BJ (cell line): ENCODE data around the gene KMT2B. TPM values are rescaled to one million over a fixed set of nuclear protein-coding genes. Genes with fewer than 3 reads are reported as not detected.

Experiments
- CTCF ChIA-PET: fragments of 350-600 bp; formaldehyde crosslinking; extraction: SDS; loops from one replicate; lab custom pipeline; 2021; ENCODE audit warnings: antibody characterized with exemption, inconsistent platforms; lab: Yijun Ruan, JAX
- POLR2A ChIA-PET: fragments of 300-600 bp; sonication (Branson Sonifier 250); formaldehyde crosslinking; extraction: SDS; loops from one replicate; lab custom pipeline; 2021; ENCODE audit warnings: antibody characterized with exemption; lab: Charles Lee
- DNase-seq: peaks from one replicate; pipeline ENCODE4 v3.0.0-alpha.2; 2011; ENCODE audit warnings: low read depth
- H3K27me3 ChIP-seq: 2 replicates; pipeline ENCODE4 v1.6.0; 2011; ENCODE audit warnings: low read length; ENCODE audit not compliant: control insufficient read depth, insufficient read depth
- H3K36me3 ChIP-seq: 2 replicates; pipeline ENCODE4 v1.5.1; 2011; ENCODE audit warnings: low read length; ENCODE audit not compliant: control insufficient read depth, insufficient read depth
- H3K4me3 ChIP-seq: 2 replicates; pipeline ENCODE4 v1.5.1; 2011; ENCODE audit warnings: low read depth, mild to moderate bottlenecking, control low read depth, low read length
- CTCF ChIP-seq: IDR thresholded peaks from 2 replicates; pipeline ENCODE4 v1.5.1; 2011; ENCODE audit warnings: low read depth, mild to moderate bottlenecking, control low read depth, inconsistent platforms, low read length, moderate library complexity; ENCODE audit not compliant: insufficient read depth
- polyA plus RNA-seq: library from polyadenylated mRNA; depleted of rRNA; stranded (reverse); fragments of >200 nt; gene quantifications from 2 replicates; pipeline ENCODE4 v1.2.3, GENCODE V29; 2011

KMT2B gene
- polyA plus RNA-seq, 1 experiment, result 13.3 TPM

- H3K36me3 ChIP-seq, result peaks cover 60% of the 10 kb centered on the region
- no peak for DNase-seq
- CTCF ChIA-PET, result no interaction called here
- H3K27me3 ChIP-seq, result no peaks in the 10 kb centered on the region
- no peak overlapping the region for H3K4me3 ChIP-seq
- TF ChIP-seq CTCF, result no peak
- POLR2A ChIA-PET, result no interaction called here
Measured at GRCh38 chr19:35734273-35734672, 16.5 kb downstream of the KMT2B start.

GRCh38 chr19:35734889-35735288, 17.1 kb downstream of the KMT2B start:
- Histone ChIP-seq H3K36me3 (peaks cover 56% of the 10 kb centered on the region), H3K4me3 (no peak overlapping the region), H3K27me3 (no peaks in the 10 kb centered on the region)
- no peak for DNase-seq
- ChIA-PET POLR2A (no interaction called here), CTCF (no interaction called here)
- TF ChIP-seq CTCF, result no peak

- H3K4me3 ChIP-seq, result no peak overlapping the region
- no peak for DNase-seq
- TF ChIP-seq CTCF, result peak; percentile 22; the same call in 1 of the 2 replicates
- CTCF ChIA-PET, result interaction anchor here (1.5 kb wide), 1 partner anchor 44 kb away, joined by 5 read pairs; no protein-coding TSS in a partner anchor
- H3K27me3 ChIP-seq, result no peaks in the 10 kb centered on the region
- POLR2A ChIA-PET, result no interaction called here
- H3K36me3 ChIP-seq, result peaks cover 37% of the 10 kb centered on the region
Measured at GRCh38 chr19:35736913-35737886, 19.4 kb downstream of the KMT2B start.

GRCh38 chr19:35738021-35738886, 20.5 kb downstream of the KMT2B start:
- POLR2A ChIA-PET, result no interaction called here
- CTCF ChIA-PET, result interaction anchor here (1.5 kb wide), 1 partner anchor 45 kb away, joined by 5 read pairs; no protein-coding TSS in a partner anchor

More at GRCh38 chr19:35738021-35738886, 20.5 kb downstream of the KMT2B start:
- H3K27me3 ChIP-seq, result no peaks in the 10 kb centered on the region
- DNase-seq, result no peak
- H3K4me3 ChIP-seq, result no peak overlapping the region
- H3K36me3 ChIP-seq, result peaks cover 35% of the 10 kb centered on the region
- TF ChIP-seq CTCF, result no peak
